Vagina (tissue), 2 donors: ENCODE data around the gene ITPK1.

ENCODE experiments used
- CTCF ChIP-seq, 3 experiments: fragments of 450-650 bp in 2 of 3; fragments of 200-600 bp in 1 of 3; sonication (generic) in 1 of 3; IDR thresholded peaks; one replicate each; pipeline ENCODE4 v1.5.1; 2017 to 2019; ENCODE audit warnings: antibody characterized with exemption in 3 of 3, mild to moderate bottlenecking in 2 of 3, moderate library complexity in 2 of 3
- POLR2A ChIP-seq, 2 donors: fragments of 450-650 bp; IDR thresholded peaks; one replicate each; pipeline ENCODE4 v1.6.1; 2017; ENCODE audit warnings: antibody characterized with exemption in 2 of 2, mild to moderate bottlenecking in 2 of 2, moderate library complexity in 2 of 2

GRCh38 chr14:93019367-93019843 is 96.3 kb downstream of the ITPK1 start:
- TF ChIP-seq POLR2A (IDR thresholded peaks at IDR 0.05): no peak
- no peak for TF ChIP-seq CTCF (IDR thresholded peaks at IDR 0.05)
